ENCODE results near the gene MCC.

MCC gene

GRCh38 chr5:113271015-113271414 is 217.2 kb downstream of the MCC start:
- TF ChIP-seq YY1 (IDR thresholded peaks at IDR 0.05; ENCODE audit: low read depth) (no peak), USF1 (IDR thresholded peaks at IDR 0.05) (no peak), RAD21 (IDR thresholded peaks at IDR 0.05; ENCODE audit: low read depth) (no peak), MAX (IDR thresholded peaks at IDR 0.05) (no peak), REST (IDR thresholded peaks at IDR 0.05; ENCODE audit: low read depth) (no peak), FOXM1 (IDR thresholded peaks at IDR 0.05; ENCODE audit: borderline replicate concordance, low read depth) (no peak), TCF12 (IDR thresholded peaks at IDR 0.05; ENCODE audit: low read depth) (no peak), EGR1 (IDR thresholded peaks at IDR 0.05) (no peak), CREB1 (IDR thresholded peaks at IDR 0.05; ENCODE audit: low read depth) (no peak), NFIC (IDR thresholded peaks at IDR 0.05) (no peak), TEAD4 (IDR thresholded peaks at IDR 0.05) (no peak), TAF1 (IDR thresholded peaks at IDR 0.05; ENCODE audit: low read depth) (no peak), ZBTB7A (IDR thresholded peaks at IDR 0.05; ENCODE audit: low read depth) (no peak), EP300 (IDR thresholded peaks at IDR 0.05; ENCODE audit: borderline replicate concordance) (no peak), CEBPB (IDR thresholded peaks at IDR 0.05) (no peak)

- TF ChIP-seq YY1 (IDR thresholded peaks at IDR 0.05; ENCODE audit: low read depth) (no peak), RAD21 (IDR thresholded peaks at IDR 0.05; ENCODE audit: low read depth) (no peak), USF1 (IDR thresholded peaks at IDR 0.05) (no peak), CEBPB (IDR thresholded peaks at IDR 0.05) (no peak), EP300 (IDR thresholded peaks at IDR 0.05; ENCODE audit: borderline replicate concordance) (no peak)
These were observed 218.2 kb downstream of the MCC start for GRCh38 chr5:113270086-113270485.

GRCh38 chr5:113269023-113269997 is 218.9 kb downstream of the MCC start:
- TF ChIP-seq YY1 (IDR thresholded peaks at IDR 0.05; ENCODE audit: low read depth) = no peak
- TF ChIP-seq CEBPB (IDR thresholded peaks at IDR 0.05) = no peak
- TF ChIP-seq FOXM1 (IDR thresholded peaks at IDR 0.05; ENCODE audit: borderline replicate concordance, low read depth) = no peak
- TF ChIP-seq MAX (IDR thresholded peaks at IDR 0.05) = no peak
- no peak for TF ChIP-seq TCF12 (IDR thresholded peaks at IDR 0.05; ENCODE audit: low read depth)
- TF ChIP-seq RAD21 (IDR thresholded peaks at IDR 0.05; ENCODE audit: low read depth) = no peak
- TF ChIP-seq CREB1 (IDR thresholded peaks at IDR 0.05; ENCODE audit: low read depth) = no peak

GRCh38 chr5:113268232-113268631 is 220.0 kb downstream of the MCC start:
- no peak for TF ChIP-seq CEBPB (IDR thresholded peaks at IDR 0.05)
- TF ChIP-seq CREB1 (IDR thresholded peaks at IDR 0.05; ENCODE audit: low read depth) = no peak
- no peak for TF ChIP-seq NFIC (IDR thresholded peaks at IDR 0.05)
- no peak for TF ChIP-seq RAD21 (IDR thresholded peaks at IDR 0.05; ENCODE audit: low read depth)
- no peak for TF ChIP-seq TAF1 (IDR thresholded peaks at IDR 0.05; ENCODE audit: low read depth)
- TF ChIP-seq TCF12 (IDR thresholded peaks at IDR 0.05; ENCODE audit: low read depth) = no peak
- no peak for TF ChIP-seq EP300 (IDR thresholded peaks at IDR 0.05; ENCODE audit: borderline replicate concordance)
- TF ChIP-seq FOXM1 (IDR thresholded peaks at IDR 0.05; ENCODE audit: borderline replicate concordance, low read depth) = no peak
- TF ChIP-seq ZBTB7A (IDR thresholded peaks at IDR 0.05; ENCODE audit: low read depth) = no peak
- TF ChIP-seq USF1 (IDR thresholded peaks at IDR 0.05) = no peak
- TF ChIP-seq REST (IDR thresholded peaks at IDR 0.05; ENCODE audit: low read depth) = no peak
- no peak for TF ChIP-seq TEAD4 (IDR thresholded peaks at IDR 0.05)
- no peak for TF ChIP-seq YY1 (IDR thresholded peaks at IDR 0.05; ENCODE audit: low read depth)
- no peak for TF ChIP-seq EGR1 (IDR thresholded peaks at IDR 0.05)

GRCh38 chr5:113267361-113267900 is 220.8 kb downstream of the MCC start:
- TF ChIP-seq MAX (IDR thresholded peaks at IDR 0.05) (no peak), TCF12 (IDR thresholded peaks at IDR 0.05; ENCODE audit: low read depth) (no peak), TEAD4 (IDR thresholded peaks at IDR 0.05) (no peak), FOXM1 (IDR thresholded peaks at IDR 0.05; ENCODE audit: borderline replicate concordance, low read depth) (no peak), USF1 (IDR thresholded peaks at IDR 0.05) (no peak), EGR1 (IDR thresholded peaks at IDR 0.05) (no peak), NFIC (IDR thresholded peaks at IDR 0.05) (no peak), REST (IDR thresholded peaks at IDR 0.05; ENCODE audit: low read depth) (no peak), ZBTB7A (IDR thresholded peaks at IDR 0.05; ENCODE audit: low read depth) (no peak), CREB1 (IDR thresholded peaks at IDR 0.05; ENCODE audit: low read depth) (no peak), EP300 (IDR thresholded peaks at IDR 0.05; ENCODE audit: borderline replicate concordance) (no peak), TAF1 (IDR thresholded peaks at IDR 0.05; ENCODE audit: low read depth) (no peak), YY1 (IDR thresholded peaks at IDR 0.05; ENCODE audit: low read depth) (no peak), CEBPB (IDR thresholded peaks at IDR 0.05) (no peak), RAD21 (IDR thresholded peaks at IDR 0.05; ENCODE audit: low read depth) (no peak)

Data from Ishikawa (cell line).